GM19328 (cell line): ENCODE data around the gene ADAMTS16.

Experiments used
- ATAC-seq: cut with Tn5 transposase; IDR thresholded peaks from one replicate; pipeline ENCODE4 v1.9.1; 2021; ENCODE audit warnings: mild to moderate bottlenecking, moderate library complexity; ENCODE audit not compliant: unreplicated experiment

ADAMTS16 gene

GRCh38 chr5:5220901-5221631 lies 80.9 kb downstream of the ADAMTS16 start:
- ATAC-seq: no peak

DNA sequence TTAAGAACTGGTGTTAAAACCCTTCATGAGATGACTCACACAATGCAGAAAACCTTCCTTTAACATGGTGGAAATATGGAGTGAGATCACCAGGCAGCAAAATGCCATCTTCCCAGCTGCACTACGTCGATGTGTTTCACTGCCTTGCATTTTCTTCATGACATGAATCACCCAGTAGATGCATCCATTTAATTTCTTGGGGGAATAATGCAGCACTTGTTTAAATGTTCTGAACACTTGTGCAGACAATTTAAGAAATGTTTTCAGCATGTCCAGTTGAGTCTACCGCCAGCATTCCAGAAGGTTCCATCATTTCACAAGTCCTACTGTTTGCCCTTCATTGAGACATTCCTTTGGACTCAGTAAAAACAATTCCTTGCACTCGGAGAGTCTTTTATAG lies 81.6 kb downstream of the ADAMTS16 start:
- ATAC-seq: no peak

DNA sequence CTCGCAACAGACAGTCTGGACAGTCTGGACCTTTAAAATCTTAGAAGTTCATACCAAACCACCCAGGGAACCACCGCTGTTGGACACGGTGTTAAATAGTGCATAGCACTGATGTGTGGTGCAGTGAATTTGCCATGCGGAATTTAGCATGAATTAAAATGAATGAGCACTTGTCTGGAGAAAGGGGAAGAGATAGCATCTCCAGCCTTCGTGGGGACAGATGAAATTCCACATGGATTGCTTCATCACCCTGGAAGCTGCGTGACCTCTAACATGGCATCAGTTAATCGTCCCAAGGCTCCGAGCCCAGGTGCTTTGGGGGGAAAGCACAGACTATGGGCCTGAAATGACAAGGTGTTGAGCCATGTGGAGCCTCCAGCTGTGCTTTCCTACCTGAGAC lies 91.4 kb downstream of the ADAMTS16 start:
- ATAC-seq: no peak

DNA sequence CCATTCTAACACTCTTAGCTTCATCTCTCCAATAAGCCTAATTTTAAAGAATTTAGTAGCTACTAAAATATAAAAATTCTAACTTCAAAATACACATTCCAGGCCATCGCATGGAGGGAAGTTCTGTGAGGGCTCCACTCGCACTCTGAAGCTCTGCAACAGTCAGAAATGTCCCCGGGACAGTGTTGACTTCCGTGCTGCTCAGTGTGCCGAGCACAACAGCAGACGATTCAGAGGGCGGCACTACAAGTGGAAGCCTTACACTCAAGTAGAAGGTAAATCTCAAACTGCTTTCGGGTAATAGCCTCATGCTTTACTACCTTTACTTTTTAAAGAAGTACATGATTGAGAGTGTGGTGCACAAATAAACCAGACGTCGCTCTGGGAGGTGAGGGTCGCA lies 94.8 kb downstream of the ADAMTS16 start:
- ATAC-seq: no peak

- no peak for ATAC-seq
Observed at GRCh38 chr5:5235685-5236084, 95.6 kb downstream of the ADAMTS16 start.

DNA sequence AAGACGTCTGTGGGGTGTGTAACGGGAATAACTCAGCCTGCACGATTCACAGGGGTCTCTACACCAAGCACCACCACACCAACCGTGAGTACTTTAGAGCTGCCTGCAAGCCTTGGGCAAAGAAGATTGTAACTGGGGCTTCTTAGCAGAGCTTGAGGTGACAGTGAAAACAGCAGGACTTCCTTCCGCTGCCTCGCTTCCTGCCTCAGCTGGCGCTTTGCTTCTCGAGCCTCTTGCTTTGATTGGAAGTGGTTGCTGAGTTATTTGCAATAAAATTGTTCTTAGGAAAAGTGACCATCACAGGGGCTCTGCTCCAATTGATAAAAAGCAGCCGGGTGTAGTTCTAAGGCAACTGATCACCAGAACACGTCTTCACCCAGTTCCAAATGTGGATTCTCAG lies 99.1 kb downstream of the ADAMTS16 start:
- no peak for ATAC-seq

DNA sequence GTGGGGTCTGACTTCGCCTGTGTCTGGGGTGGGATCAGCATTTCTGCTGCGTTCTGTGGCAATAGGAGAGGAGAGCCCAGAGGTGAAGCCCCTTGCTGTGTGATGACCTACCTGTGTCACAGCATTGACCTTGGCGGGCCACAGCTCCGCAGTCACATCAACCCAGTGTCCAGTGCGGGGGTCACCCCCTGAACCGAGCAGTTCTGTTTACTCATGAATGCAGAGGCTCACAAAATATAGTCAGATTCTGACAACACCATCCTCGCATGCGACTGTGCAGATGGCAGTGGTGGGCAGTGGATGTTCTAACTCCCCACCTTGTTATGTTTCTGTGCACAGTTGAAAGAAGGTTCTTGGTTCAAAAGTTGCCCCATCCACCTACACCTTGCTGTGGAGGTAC lies 100.1 kb downstream of the ADAMTS16 start:
- ATAC-seq: no peak

- no peak for ATAC-seq
Observed at GRCh38 chr5:5242056-5242455, 101.9 kb downstream of the ADAMTS16 start.

DNA sequence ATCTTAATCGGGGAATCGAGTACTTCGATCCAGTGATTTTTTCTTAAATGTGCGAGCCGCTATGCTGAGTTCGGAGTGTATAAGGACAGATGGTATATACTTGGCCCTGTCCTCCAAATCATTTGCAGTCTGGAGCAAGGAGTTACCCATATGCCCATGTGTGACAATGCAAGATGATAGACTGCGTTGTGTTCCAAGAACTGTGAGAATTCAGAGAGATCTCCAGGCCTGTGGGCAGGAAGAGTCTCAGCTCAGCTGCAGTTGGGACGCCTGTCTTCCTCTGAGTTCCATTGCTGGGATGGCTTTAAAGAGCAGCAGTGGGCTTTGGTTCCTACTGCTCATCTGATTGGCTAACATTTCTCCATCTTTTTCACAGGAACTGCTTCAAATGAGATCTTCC lies 106.6 kb downstream of the ADAMTS16 start:
- no peak for ATAC-seq

- no peak for ATAC-seq
Observed at GRCh38 chr5:5250758-5251157, 110.6 kb downstream of the ADAMTS16 start.

DNA sequence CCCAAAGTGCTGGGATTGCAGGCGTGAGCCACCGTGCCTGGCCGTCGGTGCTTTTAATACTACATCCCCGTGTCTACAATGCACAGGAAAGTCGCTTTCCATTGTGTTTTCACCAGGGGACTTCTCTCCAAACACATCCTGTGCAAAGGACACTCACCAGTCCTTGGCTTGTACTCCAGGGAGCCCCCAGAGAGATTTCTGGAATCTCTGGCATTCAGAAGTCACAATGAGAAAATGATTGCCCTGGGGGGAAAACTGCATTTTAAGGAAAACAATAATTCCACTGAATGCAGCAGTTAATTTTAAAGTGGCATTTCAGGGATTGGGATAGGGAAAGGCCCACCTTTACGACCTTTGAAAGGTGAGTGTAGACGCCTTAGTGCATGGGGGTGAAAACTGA lies 112.0 kb downstream of the ADAMTS16 start:
- no peak for ATAC-seq

DNA sequence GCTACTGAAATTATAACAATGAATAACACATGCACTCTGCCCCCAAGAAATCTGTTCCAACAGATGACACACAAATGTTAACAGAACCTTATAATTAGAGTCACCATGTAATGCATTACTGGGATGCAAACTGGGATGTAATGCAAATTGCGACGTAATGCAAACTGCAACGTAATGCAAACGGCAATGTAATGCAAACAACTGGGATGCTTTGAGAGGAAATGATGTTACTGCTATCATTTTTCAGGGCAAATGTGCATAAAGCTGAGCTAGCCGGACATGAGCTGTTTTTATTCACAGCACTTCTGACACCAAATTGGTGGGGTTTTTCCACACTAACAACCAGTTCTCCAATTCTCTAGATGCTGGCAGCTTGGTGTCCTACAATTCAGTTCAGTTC lies 117.2 kb downstream of the ADAMTS16 start:
- no peak for ATAC-seq

DNA sequence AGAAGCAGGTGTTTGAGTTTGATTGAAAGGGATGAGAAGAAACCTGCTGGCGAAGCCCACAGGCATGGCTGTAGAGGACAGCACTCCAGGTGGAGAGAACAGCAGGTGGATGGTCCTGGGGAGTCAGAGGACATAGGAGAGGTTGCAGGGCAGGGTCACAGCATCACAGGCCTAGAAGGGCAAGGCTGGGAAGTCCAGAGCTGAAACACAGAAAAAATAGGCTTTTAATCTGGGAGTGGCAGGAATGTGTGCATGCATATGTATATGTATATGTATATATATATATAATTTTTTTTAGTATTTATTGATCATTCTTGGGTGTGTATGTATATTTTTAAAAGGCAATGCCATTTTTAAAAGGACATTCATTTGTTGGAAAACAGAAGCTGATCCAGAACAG lies 118.4 kb downstream of the ADAMTS16 start:
- ATAC-seq: no peak

- ATAC-seq: no peak
Observed at GRCh38 chr5:5264727-5265126, 124.6 kb downstream of the ADAMTS16 start.

GRCh38 chr5:5266297-5266696 lies 126.2 kb downstream of the ADAMTS16 start:
- ATAC-seq: no peak

DNA sequence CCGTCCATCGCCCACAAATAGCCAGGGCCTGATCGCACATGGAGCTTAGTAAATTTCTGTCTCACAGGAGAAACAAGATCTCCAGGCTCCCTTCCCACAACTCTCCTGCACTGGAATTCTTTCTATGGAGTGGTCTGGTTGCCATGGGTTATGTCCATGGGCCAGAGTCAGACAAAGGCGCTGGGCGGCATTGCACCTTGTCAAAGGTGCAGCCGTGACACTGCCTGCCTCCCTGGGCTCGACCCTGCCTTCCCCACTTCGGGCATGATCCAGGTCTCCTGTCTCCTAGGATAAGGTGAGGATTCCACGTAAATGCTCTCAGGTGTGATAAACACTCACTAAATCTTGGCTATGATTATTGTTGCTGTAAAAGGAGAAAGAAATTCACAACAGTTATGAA lies 130.0 kb downstream of the ADAMTS16 start:
- ATAC-seq: no peak

GRCh38 chr5:5270958-5271785 lies 131.0 kb downstream of the ADAMTS16 start:
- ATAC-seq: no peak

DNA sequence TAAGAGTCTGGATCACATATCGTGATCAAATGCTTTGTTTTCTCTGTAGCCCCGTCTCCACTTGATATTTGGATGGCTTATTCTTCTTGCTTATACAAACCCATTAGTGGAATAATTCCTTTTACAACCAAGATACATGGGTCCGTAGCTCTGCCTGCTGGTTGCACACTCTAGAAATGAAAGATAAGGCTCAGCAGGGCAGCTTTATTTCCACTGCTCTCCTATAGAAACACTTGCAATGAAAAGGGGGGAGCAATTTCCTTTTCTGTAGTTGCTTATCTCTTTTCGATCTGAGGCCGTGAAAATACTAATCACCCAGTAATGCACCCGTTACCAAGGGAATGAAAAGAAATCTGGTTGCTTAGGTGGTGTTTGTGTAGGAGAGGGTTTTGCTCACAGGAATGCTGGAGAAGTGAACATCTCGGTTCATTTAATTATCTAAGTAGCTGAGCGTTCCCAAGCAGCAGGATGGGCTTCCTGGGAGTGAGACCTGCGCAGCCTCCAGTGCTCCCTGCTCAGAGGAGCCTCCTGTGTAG lies 131.7 kb downstream of the ADAMTS16 start:
- ATAC-seq: no peak

- no peak for ATAC-seq
Observed at GRCh38 chr5:5273398-5273797, 133.3 kb downstream of the ADAMTS16 start.

- no peak for ATAC-seq
Observed at GRCh38 chr5:5273976-5274375, 133.8 kb downstream of the ADAMTS16 start.

GRCh38 chr5:5275211-5275610 lies 135.1 kb downstream of the ADAMTS16 start:
- no peak for ATAC-seq

GRCh38 chr5:5276430-5276829 lies 136.3 kb downstream of the ADAMTS16 start:
- no peak for ATAC-seq
